HG03066 (cell line): ENCODE results near the gene TFAP2C.

Experiments
- ATAC-seq: cut with Tn5 transposase; IDR thresholded peaks from one replicate; pipeline ENCODE4 v1.9.1; 2021; ENCODE audit warnings: low read depth; ENCODE audit not compliant: unreplicated experiment

The TFAP2C gene

DNA sequence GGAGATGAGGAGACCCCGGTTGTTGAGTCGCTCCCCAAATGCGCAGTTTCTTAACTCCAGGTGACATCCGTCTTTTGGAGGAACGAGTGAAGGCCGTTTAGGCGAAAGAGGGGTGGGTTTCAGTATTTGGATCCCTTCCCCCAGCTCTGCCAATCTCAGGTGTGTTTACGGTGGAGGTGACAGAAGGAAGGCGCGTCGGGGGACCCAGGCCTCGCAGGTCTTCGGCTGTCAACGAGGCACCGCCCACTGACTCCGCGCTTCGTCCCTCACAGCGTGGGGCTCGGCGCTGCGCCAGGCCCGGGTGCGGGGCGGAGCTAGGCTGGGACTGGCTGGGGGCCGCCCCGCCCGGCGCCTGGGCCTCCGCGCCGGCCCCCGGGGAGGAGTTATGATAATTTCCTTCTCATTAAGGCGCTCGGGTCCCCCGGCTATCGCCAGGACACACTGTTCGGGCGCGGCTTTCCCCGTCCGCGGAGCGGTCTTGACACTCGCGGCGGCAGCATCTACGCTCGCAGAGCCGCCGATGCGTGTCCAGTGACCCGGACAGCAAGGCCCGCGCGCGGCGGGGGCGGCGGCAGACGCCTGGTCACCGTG lies at the start of gene TFAP2C:
TSS of gene TFAP2C (plus strand) at position 434 of the 591 bp plus-strand sequence. CDS start 239 bp downstream, outside the sequence.
- ATAC-seq, result no peak

DNA sequence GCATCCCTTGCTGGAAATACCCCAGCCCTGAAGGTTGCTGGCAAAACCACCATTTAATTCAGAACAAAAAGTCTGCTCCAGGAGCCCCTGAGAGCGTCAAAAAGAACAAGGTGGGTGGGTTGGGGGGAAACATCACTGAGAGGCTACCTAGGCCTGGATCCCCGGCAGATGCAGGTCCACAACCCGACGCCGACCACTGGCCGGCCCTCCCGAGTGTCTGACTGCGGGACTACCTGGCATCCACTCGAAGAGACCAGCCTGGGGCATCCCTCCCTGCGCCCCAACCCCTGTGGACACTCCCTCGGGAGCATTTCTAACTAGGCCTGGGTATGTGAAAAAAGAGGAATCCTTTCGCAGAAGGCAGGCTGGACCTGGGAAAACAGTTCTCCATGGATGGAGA lies 48.9 kb upstream of the TFAP2C start:
- no peak for ATAC-seq

DNA sequence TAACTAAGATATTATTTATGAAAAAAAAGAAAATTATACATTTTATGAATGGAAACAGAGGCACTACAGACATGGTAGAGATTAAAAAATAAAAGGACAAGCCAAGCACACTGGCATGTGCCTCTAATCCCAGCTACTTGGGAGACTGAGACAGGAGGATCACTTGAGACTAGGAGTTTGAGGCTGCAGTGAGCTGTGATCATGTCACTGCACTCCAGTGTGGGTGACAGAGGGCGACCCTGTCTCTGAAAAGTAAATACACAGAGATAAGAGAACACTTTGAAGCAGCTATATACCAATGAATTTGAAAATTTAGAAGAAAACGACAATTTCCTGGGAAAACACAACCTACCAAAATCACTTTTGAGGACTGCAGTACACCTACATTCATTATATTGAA lies 47.4 kb upstream of the TFAP2C start:
- no peak for ATAC-seq

DNA sequence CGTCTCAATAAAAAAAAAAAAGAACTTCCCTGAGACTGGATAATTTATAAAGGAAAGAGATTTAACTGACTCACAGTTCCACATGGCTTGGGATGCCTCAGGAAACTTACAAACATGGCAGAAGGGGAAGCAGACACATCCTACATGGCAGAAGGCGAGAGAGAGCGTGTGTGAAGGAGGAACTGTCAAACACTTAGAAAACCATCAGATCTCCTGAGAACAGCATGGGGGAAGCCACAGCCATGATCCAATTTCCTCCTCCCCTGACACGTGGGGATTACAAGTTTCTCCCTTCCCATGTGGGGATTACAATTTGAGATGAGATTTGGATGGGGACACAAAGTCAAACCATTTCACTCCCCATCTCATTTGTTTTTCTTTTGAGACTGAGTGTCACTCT lies 46.6 kb upstream of the TFAP2C start:
- no peak for ATAC-seq

DNA sequence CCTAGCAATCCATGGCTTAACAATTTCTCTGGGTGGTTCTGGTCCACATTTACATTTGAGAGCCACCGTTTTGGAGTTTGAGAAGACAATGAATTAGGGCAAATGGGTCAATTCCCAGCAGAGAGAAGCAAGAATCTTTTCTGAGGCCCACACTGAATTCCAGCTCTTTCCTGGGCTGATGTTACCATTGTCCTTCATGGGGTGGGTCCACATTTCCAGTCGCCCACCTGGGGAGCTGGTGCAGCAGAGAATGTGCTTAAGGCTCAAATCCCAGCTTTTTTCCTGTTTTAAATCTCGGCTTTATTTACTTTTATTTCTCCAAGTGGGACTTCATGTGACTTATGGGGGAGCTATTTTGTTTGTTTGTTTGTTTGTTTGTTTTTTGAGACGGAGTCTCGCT lies 44.2 kb upstream of the TFAP2C start:
- ATAC-seq, result no peak

DNA sequence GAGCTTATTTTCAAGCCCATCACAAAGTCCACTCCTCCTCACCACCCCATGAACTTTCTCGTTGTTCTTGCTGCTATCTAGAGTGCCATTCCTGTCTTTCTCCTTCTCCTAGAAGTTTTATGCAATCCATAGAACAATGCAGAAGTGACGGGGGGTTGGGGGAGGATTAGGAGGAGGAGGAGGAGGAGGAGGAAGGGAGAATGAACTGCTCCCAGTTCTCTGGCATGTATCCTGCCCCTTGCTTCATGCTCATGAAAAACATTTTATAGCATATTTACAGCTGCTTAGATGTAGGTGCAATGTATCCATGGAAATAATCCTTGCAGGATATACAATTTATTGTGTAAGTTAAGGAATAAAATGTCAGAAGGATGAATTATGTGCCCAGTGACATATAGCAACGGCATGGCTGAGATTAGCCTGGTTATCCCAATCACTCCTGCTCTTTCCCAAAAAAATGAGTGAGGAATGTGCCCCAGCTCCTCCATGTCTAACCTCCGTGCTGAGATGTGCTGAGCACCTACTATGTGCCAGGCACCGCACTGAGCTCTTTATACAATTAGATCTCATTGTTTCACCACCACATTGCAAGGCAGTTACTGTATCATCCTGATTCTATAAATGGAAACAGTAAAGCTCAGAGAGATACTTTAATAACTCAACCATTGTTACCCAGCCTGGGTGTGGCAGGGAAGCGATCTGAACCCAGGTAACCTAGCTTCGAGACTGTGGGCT lies 41.6 kb upstream of the TFAP2C start:
- no peak for ATAC-seq

DNA sequence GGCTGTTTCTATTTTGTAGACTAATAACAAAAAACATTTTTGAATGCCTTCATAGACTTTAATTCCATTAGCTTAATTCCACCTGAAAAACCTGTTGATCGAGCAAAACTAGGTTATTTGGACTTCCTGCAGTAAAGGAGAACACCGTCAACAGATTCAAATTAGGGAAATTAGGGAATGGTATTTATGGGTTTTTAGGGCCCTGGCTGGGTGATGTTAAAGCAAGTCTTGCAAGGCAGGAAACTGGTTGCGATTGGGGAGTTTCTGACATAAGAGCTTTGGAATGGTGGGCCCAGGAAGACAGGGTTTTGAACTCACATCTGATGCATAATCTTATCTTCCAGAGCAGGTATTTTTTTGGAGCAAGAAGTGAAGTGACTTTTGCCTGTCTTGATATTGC lies 40.1 kb upstream of the TFAP2C start:
- ATAC-seq, result no peak

DNA sequence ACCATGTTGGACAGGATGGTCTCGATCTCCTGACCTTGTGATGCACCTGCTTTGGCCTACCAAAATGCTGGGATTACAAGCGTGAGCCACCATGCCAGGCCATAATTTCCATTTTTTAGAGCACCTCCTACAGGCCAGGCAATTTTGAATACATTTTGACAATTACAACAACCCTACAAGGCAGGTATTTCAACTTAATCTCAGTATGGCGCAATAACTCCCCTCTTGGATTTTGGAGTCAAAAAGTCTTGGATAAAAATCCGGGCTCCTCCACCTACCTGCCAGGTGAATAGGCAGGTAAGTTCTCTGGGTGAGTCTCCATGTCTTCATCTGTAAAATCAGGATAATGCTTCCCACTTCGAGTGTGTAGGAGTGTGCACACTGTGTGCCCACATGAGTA lies 39.5 kb upstream of the TFAP2C start:
- ATAC-seq, result no peak

DNA sequence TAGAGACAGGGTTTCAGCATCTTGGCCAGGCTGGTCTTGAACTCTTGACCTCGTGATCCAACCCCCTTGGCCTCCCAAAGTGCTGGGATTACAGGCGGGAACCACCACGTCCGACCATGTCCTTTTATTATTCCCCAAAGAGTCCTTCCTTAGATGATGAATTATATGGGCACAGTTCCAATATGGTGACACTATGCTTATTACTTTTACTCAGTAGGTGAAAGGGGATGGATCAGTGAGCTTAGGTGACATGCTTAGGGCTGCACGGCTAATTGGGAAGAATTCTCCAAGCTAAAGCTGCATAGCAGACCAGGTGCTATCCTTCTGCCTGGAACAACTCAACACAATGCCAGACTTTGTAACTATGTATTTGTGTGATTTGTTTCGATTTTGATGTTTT lies 38.2 kb upstream of the TFAP2C start:
- no peak for ATAC-seq

DNA sequence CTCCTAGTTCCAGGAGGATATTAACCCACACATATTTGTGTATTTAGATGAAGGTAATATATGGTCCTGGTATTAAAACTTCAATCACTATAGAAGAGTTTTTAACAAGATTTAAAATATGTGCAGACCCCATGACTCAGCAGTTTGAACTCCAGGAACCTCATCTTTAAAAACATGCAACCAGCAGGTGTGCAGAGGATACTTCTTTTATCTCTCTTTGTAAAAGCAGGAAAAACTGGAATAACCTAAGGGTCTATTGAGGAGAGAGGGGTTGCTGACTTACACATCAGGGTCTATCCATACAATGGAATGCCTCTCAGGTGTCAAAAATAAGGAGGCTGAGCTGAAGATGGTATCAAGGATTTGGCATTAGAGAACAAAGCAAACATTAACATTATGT lies 36.9 kb upstream of the TFAP2C start:
- ATAC-seq, result no peak

DNA sequence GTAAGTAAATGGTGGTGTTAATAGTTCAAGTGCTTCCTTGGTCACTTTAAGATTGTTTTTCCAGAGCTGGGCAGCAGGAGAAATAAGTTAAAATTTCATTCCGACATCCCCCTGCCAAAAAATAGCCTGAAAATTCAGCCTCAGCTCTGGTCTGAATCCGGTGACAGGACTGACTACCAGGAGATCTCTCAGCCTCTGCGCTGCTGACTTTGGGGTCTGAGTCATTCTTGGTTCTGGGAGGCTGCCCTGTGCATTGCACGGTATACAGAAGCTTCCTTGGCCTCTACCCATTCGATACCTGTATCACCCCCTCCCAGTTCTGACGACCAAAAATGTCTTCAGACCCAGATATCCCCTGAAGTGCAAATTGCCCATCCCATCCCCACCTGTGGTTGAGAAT lies 36.3 kb upstream of the TFAP2C start:
- no peak for ATAC-seq

DNA sequence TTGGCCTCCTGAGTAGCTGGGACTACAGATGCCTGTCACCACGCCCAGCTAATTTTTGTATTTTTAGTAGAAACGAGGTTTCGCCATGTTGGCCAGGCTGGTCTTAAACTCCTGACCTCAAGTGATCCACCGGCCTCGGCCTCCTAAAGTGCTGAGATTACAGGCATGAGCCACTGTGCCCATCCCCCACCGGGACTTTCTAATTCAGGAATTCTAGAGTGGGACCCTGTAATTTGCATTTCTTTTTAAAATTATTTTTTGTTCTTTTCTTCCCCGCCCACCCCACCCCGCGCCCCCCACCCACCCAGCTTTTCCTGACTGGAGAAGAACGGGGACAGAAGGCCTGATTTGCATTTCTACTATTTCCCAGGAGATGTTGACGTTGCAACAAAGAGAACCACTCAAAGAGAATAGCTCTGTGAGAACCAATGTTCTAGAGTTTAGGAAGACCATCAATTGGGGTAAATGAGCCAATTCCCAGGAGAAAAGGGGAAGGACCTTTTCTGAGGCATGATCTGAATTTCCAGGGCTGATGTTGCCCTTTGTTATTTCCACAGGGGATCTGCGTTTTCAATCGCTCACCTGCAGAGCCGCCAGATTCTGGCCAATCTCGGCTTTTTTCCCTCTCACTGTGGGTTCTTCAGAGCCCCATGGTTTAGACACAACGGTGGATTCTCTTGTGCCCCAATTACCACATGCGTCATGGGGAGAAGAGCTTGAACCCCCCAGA lies 33.2 kb upstream of the TFAP2C start:
- ATAC-seq, result no peak

DNA sequence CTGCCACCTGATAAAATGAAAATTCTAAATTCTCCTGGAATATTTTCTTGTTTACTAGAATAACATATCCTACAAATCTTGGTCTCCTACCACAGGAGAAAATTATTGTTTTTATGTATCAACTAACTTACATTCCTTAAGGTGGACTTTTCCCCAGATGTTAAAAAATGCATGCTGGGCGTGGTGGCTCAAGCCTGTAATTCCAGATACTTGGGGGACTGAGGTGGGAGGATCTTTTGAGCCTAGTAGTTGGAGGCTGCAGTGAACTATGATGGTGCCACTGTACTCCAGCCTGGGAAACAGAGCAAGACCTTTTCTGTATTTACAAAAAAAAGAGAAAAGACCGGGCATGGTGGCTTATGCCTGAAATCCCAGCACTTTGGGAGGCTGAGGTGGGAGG lies 27.9 kb upstream of the TFAP2C start:
- no peak for ATAC-seq

DNA sequence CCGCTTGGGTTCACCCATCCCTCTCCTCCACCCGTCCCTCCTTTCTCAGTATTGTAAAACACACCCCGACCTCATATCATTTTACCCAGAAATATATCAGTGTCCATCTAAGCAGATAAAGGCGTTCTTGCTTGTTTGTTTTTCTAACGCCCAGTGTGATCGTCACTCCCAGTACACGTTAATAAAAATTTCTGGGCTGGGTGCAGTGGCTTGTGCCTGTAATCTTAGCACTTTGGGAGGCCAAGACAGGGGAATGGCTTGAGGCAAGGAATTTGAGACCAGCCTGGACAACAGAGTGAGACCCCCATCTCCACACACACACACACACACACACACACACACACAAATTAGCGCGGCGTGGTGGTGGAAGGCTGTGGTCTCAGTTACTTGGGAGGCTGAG lies 24.4 kb upstream of the TFAP2C start:
- ATAC-seq, result no peak

DNA sequence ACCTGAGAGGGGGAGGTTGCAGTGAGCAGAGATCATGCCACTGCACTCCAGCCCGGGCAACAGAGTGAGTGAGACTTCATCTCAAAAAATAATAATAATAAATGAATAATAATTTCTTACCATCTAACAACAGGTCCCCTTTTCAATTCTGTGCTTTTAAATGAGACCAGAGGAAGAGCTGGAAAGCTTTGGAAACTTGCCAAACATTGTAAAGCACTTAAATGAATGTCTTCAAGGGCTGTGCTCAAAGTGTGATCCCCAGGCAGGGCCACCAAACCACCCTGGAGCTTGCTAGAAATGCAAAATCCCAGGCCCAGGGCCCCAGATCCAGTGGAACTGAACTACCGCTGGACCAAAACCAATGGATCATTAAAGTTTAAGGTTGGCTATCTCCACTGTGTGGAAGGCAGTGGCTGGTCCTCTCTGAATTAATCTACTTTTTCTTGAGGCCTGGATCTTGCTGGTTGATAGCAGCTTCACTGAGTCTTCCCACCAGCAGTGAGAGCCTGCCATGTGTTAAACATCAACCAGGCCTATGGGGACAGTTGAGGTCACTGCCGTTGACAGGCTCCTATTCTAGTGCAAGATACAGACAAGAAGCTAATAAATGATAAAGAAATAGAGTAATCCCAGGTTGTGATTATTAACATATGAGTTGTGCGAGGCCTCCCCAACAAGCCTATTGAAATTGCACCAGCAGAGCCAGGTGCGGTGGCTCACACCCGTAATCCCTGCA lies 23.7 kb upstream of the TFAP2C start:
- ATAC-seq, result no peak

DNA sequence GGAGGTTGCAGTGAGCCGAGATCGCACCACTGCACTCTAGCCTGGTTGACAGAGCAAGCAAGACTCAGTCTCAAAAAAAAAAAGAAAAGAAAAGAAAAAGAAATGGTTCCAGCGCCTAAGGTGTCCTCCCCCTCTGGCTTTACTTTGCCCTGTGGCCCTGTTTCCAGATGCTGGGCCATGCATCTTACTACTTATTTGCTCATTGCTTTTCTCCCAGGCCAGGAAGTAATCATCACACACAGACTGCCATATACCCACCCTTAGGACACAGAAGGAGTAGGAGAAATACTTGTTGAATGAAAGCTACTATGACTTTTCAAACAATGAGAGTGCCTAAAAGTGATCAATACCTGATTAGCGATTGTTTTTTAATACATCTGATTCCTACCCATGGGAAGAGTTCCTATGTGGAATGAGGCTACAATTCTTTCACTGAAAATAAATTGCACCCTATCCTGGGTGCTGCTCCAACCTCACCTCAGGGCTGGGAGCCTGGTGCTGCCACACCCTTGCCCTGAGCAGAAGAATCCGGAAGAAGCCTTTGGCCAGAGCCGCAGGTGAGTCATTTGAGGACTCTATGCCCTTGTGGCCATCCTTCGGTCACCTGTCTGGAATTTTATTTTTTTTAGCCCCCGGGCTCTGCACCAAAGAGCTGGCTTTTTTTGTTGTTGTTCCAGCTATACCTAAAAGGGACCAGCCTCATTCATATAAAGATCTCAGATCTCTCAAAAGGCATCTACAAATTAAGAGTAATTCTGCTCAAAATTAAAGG lies 22.7 kb upstream of the TFAP2C start:
- no peak for ATAC-seq

DNA sequence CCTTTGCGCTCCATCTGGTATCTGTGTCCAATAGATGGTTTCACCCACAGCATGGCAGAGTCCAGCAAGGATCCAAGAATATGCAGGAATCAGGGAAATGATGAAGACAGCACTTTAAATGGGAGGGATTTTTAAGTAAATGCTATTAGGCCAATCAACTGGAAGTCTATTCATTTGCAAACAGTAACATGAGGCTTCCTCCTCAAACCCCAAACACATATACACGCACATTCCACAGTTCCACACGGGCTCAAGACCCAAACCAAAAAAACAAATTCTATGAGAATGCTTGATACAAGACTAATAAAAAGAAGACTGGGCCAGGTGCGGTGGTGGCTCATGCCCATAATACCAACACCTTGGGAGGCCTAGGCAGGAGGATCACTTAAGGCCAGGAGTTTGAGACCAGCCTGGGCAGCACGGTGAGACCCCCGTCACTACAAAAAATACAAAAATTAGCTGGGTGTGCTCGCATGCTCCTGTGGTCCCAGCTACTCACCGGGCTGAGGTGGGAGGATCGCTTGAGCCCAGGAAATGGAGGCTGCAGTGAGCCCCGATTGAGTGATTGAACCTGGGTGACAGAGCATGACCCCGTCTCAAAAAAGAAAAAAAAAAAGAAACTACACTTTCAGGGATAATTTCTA lies 21.9 kb upstream of the TFAP2C start:
- ATAC-seq, result no peak

DNA sequence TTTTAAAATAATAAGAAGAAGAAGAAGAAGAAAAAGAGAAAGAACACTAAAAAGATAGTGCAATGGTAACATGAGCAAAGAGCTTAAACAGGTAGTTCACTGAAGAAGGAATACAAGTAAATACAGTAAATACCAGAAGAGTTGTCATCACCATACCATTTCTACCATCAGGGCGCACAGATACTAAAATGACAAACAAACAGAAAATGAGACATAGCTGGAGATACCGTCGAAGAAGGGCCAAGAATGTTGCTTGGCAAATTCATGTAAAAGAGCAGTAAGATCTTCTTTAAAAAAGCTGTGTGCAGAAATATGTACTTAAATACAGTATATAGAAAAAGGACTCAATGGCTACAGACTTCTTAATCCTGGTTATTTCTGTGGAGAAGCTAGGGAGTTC lies 20.7 kb upstream of the TFAP2C start:
- ATAC-seq, result no peak

DNA sequence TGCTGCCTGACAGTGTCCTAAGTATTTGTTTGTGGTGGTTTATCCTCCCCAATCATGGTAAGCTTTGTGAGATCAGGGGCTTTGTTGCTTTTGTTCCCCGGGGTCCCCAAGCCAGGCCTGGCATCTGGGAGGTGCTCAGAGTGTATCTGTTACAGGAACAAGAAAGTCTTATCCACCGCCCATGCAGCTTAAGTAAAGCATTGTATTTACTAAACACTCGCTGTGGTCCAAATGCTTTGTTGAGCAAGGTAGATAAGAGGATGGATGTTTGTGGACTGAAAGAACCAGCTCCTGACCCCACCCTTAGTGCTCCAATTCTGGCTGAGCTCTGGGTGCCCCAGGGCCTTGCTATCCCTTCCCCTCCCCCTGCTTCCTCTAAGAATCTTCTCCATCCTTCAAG lies 19.8 kb upstream of the TFAP2C start:
- ATAC-seq, result no peak

DNA sequence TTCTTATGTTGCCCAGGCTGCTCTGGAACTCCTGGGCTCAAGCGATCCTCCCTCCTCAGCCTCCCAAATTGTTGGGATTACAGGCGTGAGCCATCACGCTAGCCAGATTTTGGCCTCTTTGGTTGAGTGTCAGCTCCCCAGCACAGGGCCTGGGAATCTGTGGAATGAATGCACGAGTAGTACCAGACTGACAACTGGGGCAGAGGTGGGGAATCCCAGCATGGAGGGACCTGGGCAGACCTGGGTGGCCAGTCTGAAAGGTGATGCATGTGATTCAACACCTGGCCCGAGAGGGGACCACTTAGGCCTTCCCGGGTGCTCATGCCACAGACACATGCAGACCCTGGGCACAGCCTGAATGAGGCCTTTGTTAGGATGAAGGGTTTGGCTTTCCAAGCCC lies 19.0 kb upstream of the TFAP2C start:
- ATAC-seq, result no peak
